SU-DHL-6 (cell line): Measurements from ENCODE around the gene SLC47A2.

Source experiments
- EZH2phosphoT487 ChIP-seq: fragments of 200-600 bp; sonication (generic), shearing (Covaris generic); conservative IDR thresholded peaks from 2 replicates; pipeline ENCODE4 v1.6.1; 2018; ENCODE audit warnings: mild to moderate bottlenecking, antibody characterized with exemption, low read length, moderate library complexity, mixed read lengths
- TF ChIP-seq, protein P1 (sequence below): fragments of 200-600 bp; sonication (generic); IDR thresholded peaks from one replicate; pipeline ENCODE4 v1.5.1; 2017; ENCODE audit warnings: antibody characterized with exemption, mild to moderate bottlenecking, low read length, moderate library complexity; ENCODE audit not compliant: insufficient read depth, poor library complexity, severe bottlenecking

DNA sequence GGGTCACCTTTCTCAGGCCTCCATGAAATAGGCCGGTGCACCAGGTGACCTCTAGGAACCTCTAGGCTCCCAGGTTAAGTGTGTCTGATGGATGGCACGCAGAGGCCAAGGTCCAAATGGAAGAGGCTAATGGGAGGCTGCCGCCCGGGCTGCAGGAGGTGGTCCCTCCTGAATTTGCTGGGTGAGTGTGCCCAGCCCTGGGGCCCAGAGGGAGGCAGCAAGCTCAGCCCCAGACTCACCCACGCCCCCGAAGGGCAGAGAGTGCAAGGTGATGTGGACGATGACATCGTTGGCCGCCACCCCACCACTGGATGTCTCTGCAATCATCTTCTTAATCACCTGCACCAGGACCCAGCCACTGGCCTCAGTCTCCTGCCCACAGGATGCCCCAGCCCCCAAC is 22.4 kb upstream of the SLC47A2 start:
- TF ChIP-seq, protein P1, sequence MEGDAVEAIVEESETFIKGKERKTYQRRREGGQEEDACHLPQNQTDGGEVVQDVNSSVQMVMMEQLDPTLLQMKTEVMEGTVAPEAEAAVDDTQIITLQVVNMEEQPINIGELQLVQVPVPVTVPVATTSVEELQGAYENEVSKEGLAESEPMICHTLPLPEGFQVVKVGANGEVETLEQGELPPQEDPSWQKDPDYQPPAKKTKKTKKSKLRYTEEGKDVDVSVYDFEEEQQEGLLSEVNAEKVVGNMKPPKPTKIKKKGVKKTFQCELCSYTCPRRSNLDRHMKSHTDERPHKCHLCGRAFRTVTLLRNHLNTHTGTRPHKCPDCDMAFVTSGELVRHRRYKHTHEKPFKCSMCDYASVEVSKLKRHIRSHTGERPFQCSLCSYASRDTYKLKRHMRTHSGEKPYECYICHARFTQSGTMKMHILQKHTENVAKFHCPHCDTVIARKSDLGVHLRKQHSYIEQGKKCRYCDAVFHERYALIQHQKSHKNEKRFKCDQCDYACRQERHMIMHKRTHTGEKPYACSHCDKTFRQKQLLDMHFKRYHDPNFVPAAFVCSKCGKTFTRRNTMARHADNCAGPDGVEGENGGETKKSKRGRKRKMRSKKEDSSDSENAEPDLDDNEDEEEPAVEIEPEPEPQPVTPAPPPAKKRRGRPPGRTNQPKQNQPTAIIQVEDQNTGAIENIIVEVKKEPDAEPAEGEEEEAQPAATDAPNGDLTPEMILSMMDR = no peak
- TF ChIP-seq EZH2phosphoT487 = no peak
